Progenitor cell of endocrine pancreas (in vitro differentiated cells): ENCODE results near the gene RREB1. TPM values are rescaled to one million over a fixed set of nuclear protein-coding genes. Genes with fewer than 3 reads are reported as not detected.

Experiments
- DNase-seq: peaks from one replicate; pipeline ENCODE4 v3.0.0; 2021; ENCODE audit warnings: low spot score; ENCODE audit not compliant: unreplicated experiment
- H3K27ac Mint-ChIP-seq: 2 replicates; pipeline ENCODE4 v1.8.0; 2021; ENCODE audit warnings: mild to moderate bottlenecking, moderate library complexity, mixed read lengths
- H3K27me3 Mint-ChIP-seq: 2 replicates; pipeline ENCODE4 v1.8.0; 2021; ENCODE audit warnings: mixed read lengths
- H3K36me3 Mint-ChIP-seq: 2 replicates; pipeline ENCODE4 v1.8.0; 2022; ENCODE audit warnings: mixed read lengths; ENCODE audit not compliant: insufficient read depth
- H3K4me1 Mint-ChIP-seq: 2 replicates; pipeline ENCODE4 v1.8.0; 2021; ENCODE audit warnings: low read depth, mixed read lengths
- H3K4me3 Mint-ChIP-seq: 2 replicates; pipeline ENCODE4 v1.8.0; 2021; ENCODE audit warnings: low read depth, mild to moderate bottlenecking, moderate library complexity, mixed read lengths
- H3K9me3 Mint-ChIP-seq: 2 replicates; pipeline ENCODE4 v1.8.0; 2021; ENCODE audit warnings: low read depth, mixed read lengths
- total RNA-seq: library from RNA; stranded (reverse); gene quantifications from 2 replicates; pipeline ENCODE4 v1.2.1, GENCODE V29; 2021
- TF ChIP-seq, protein P1 (sequence below): fragments of 200-600 bp; sonication (generic); IDR thresholded peaks from one replicate; pipeline ENCODE4 v1.5.0; 2021; ENCODE audit warnings: antibody characterized with exemption, mild to moderate bottlenecking; ENCODE audit not compliant: unreplicated experiment

Gene RREB1
- total RNA-seq, 1 donor from 2014 or later, result 71.7 TPM

DNA sequence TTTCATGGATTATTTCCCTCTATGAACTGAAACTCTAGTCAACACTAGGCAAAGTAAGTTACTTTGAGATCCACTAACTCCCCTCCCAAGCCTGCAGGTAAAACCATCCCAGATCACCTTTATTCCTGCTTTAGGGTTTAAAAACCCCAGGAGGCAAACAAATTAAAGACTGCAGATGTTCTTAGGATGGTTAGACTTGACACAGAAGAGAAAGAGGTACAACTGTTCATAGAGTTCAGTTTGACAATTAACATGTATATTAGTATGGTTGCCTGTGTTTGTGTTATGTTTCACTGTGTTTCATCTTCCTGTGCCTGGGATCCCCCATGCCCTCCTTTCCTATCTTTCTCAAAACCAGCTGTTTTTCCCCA is 53.5 kb downstream of the RREB1 start:
- Mint-ChIP-seq H3K9me3 (no peaks in the 10 kb centered on the region), H3K27me3 (no peaks in the 10 kb centered on the region), H3K4me3 (no peak overlapping the region), H3K4me1 (peaks cover 74% of the 10 kb centered on the region), H3K36me3 (peaks cover 2% of the 10 kb centered on the region), H3K27ac (peak overlapping the region; percentile 86)
- DNase-seq, result no peak
- TF ChIP-seq, protein P1, sequence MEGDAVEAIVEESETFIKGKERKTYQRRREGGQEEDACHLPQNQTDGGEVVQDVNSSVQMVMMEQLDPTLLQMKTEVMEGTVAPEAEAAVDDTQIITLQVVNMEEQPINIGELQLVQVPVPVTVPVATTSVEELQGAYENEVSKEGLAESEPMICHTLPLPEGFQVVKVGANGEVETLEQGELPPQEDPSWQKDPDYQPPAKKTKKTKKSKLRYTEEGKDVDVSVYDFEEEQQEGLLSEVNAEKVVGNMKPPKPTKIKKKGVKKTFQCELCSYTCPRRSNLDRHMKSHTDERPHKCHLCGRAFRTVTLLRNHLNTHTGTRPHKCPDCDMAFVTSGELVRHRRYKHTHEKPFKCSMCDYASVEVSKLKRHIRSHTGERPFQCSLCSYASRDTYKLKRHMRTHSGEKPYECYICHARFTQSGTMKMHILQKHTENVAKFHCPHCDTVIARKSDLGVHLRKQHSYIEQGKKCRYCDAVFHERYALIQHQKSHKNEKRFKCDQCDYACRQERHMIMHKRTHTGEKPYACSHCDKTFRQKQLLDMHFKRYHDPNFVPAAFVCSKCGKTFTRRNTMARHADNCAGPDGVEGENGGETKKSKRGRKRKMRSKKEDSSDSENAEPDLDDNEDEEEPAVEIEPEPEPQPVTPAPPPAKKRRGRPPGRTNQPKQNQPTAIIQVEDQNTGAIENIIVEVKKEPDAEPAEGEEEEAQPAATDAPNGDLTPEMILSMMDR, result no peak

DNA sequence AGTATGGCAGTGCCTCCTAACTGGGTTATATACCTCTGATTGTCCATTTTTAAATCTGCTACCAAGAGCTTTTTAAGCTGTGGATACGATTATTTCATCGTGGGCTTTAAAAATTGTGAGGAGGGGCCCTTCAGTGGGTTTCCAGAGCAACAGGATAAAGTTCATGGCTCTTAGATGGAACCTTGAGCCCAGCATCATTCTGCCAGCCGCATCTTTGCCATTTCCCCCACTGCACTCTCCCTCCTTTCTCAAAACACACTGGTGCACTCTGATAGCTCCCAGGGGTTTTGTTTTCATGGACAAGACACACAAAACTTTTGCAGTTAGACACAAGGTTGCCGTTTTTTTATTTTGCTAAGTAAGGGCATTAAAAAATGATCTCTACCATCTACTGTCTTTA is 54.1 kb downstream of the RREB1 start:
- Mint-ChIP-seq H3K4me1 (peaks cover 76% of the 10 kb centered on the region), H3K27me3 (no peaks in the 10 kb centered on the region), H3K36me3 (peaks cover 2% of the 10 kb centered on the region), H3K9me3 (no peaks in the 10 kb centered on the region), H3K4me3 (no peak overlapping the region), H3K27ac (peak overlapping the region; percentile 86)
- DNase-seq, result no peak
- TF ChIP-seq, protein P1, result no peak

DNA sequence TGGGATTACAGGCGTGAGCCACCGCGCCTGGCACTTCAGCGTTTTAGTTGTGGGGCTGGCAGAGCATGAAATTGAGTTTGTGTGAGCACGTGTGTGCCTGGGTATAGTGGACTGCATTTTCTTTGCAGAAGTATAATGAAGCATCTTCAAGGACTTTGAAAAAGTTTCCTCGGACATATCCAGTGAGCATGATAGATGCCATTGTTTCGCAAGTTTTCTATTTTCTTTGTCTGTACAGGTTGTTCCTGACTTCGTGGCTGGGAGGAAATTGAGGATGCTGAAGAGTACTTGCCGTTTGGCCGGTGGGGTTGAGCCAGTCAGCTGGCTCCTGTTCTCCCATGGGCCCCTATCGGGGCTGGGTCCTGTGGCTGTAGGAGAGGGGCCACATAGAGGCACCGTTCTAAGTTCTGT is 55.9 kb downstream of the RREB1 start:
- H3K9me3 Mint-ChIP-seq, result no peaks in the 10 kb centered on the region
- TF ChIP-seq, protein P1, result no peak
- DNase-seq, result no peak
- no peaks in the 10 kb centered on the region for H3K27me3 Mint-ChIP-seq
- peaks cover 73% of the 10 kb centered on the region for H3K4me1 Mint-ChIP-seq
- no peak overlapping the region for H3K4me3 Mint-ChIP-seq
- peak overlapping the region; percentile 59 for H3K27ac Mint-ChIP-seq
- H3K36me3 Mint-ChIP-seq, result peaks cover 2% of the 10 kb centered on the region

- no peaks in the 10 kb centered on the region for H3K27me3 Mint-ChIP-seq
- H3K36me3 Mint-ChIP-seq, result peaks cover 2% of the 10 kb centered on the region
- DNase-seq, result no peak
- H3K27ac Mint-ChIP-seq, result peak overlapping the region; percentile 84
- H3K4me3 Mint-ChIP-seq, result no peak overlapping the region
- peaks cover 72% of the 10 kb centered on the region for H3K4me1 Mint-ChIP-seq
- no peaks in the 10 kb centered on the region for H3K9me3 Mint-ChIP-seq
- TF ChIP-seq, protein P1, result no peak
Measured at GRCh38 chr6:7164536-7165001, 56.8 kb downstream of the RREB1 start.

DNA sequence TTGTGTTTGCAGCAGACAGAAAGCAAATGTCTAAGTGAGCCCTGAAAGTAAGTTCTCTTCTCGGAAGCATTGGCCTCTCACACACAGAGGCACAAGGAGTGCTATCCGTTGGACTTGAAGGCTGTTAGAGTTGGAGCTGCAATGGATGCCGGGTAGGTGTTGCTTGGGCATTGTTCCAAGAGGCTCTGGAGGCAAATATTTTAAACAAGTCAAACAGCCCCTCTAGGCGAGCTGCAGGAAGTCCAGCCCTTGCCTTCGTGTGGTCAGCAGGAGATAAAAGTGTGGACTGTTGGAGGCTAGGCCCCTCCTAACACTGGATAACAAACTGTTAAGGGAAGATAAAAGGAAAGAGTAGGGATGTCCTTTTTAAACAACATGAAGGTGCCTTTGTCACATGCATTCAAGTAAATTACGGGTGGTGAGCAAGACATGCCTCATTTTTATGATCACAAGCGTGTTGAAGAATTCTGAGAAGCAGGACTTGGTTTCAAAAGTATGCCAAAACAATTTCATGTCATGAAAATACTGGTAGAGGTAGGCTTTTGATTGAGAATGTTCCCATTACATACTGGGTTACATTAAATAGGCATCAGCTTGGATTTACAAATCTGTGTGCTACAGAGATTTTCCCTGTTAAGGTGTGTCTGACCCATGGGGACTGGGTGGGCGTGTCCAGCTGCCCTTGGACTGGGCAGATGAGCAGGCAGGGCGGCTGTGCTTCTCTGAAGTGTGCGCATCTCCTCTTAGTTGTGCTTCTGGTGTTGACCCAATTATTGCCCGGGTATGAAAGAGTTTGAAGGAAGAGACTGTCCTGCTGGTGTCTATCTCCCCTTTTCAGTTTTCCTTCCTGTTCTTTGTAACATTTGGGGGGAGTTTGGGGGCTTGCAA is 57.5 kb downstream of the RREB1 start:
- H3K27me3 Mint-ChIP-seq, result no peaks in the 10 kb centered on the region
- peaks cover 2% of the 10 kb centered on the region for H3K36me3 Mint-ChIP-seq
- no peak for DNase-seq
- H3K9me3 Mint-ChIP-seq, result no peaks in the 10 kb centered on the region
- TF ChIP-seq, protein P1, result no peak
- peaks cover 77% of the 10 kb centered on the region for H3K4me1 Mint-ChIP-seq
- H3K27ac Mint-ChIP-seq, result peak overlapping the region; percentile 84
- H3K4me3 Mint-ChIP-seq, result no peak overlapping the region
